ENCODE results near the gene FMN1.

- no peak for TF ChIP-seq CTCF (IDR thresholded peaks at IDR 0.05)
- no peak for TF ChIP-seq POLR2AphosphoS5 (IDR thresholded peaks at IDR 0.05)
- TF ChIP-seq EP300 (IDR thresholded peaks at IDR 0.05) = no peak
- TF ChIP-seq POLR2A (IDR thresholded peaks at IDR 0.05) = no peak
Observed at GRCh38 chr15:32859996-32860395, 334.5 kb downstream of the FMN1 start.
